Skin of body (tissue), 3 donors: ENCODE results near the gene G6PC1. TPM values are rescaled to one million over a fixed set of nuclear protein-coding genes. Genes with fewer than 3 reads are reported as not detected.

ENCODE experiments used
- DNase-seq: peaks from one replicate; lab custom pipeline; 2025; lab: John Stamatoyannopoulos, UW
- small RNA-seq: library from RNA; depleted of rRNA; stranded (forward); fragments of <200 nt; gene quantifications from one replicate; pipeline ENCODE3, GENCODE V24; 2014; ENCODE audit warnings: low replicate concordance
- total RNA-seq: library from RNA; depleted of rRNA; stranded (reverse); fragments of >200 nt; gene quantifications from one replicate; pipeline ENCODE4 v1.2.3, GENCODE V29; 2014

Gene G6PC1
- total RNA-seq, 1 donor from 2014 or later = not detected

DNA sequence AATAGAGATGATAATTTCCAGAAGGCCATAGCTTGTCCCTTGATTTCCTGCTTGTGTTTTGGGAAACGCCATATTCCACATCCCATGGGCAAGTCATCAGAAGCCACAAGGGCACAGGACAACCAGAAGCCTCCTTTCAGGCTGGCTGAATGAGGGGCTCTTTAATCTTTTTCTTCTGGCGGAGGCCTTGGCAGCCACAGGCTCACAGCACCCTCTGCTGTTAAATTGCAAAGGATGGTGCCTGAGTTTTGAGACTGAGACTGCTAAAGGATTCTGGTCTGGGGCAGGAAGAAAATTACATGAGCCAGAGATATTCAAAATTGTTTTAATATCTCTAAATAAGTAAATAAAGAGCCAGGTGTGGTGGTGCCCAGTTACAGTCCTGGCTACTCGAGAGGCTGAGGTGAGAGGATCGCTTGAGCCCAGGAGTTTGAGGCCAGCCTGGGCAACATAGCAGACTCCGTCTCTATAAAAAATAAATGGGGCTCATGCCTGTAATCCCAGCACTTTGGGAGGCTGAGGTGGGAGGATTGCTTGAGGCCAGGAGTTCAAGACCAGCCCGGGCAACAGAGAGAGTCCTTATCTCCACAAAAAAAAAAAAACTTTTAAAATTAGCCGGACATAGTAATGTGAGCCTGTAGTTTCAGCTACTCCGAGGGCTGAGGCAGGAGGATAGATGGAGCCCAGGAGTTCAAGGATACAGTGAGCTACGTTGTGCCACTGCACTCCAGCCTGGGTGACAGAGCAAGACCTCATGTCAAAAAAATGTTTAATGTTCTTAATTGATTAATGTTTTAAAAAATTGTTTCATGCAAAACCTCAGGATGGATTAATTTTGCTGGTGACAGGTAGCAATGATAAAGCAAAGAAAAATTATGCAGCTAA lies 37.4 kb downstream of the G6PC1 start:
- DNase-seq = peak; percentile 21

DNA sequence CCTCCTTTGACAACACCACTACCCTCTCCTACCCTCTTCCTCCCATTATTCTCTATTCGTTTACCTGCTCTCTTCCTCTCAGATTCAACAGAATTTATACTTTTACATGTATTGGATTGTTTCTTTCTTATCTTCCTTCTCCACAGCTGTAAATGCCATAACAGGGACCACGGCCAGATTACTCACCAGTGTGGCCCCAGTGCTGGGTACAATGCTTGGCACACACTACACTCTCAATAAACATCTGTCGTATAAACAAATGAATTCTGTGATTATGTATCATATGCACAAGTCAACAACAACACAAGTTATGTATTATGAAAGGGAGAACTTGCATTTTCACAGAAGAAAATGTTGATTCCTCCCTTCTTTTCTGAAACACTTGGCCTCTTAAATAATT lies 43.6 kb downstream of the G6PC1 start:
- DNase-seq = no peak

DNA sequence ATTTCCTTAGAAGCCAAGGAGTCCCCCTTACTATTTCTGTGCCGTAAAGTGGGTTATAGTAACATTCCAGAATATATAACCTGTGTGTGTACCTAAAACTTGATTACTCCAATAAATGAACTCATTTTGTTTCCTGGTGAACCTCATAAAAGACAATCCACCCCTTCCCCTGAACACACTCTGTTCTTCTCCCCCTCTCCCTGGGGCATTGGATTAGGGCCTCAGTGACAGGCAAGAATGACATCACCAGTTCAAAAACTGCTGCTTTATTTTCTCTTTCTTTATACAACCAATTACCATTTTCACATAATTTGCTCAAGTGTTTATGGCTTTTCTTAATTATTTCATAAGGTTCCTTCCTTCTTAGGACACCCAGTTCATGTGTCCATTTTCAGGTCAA lies 46.2 kb downstream of the G6PC1 start:
- no peak for DNase-seq

DNA sequence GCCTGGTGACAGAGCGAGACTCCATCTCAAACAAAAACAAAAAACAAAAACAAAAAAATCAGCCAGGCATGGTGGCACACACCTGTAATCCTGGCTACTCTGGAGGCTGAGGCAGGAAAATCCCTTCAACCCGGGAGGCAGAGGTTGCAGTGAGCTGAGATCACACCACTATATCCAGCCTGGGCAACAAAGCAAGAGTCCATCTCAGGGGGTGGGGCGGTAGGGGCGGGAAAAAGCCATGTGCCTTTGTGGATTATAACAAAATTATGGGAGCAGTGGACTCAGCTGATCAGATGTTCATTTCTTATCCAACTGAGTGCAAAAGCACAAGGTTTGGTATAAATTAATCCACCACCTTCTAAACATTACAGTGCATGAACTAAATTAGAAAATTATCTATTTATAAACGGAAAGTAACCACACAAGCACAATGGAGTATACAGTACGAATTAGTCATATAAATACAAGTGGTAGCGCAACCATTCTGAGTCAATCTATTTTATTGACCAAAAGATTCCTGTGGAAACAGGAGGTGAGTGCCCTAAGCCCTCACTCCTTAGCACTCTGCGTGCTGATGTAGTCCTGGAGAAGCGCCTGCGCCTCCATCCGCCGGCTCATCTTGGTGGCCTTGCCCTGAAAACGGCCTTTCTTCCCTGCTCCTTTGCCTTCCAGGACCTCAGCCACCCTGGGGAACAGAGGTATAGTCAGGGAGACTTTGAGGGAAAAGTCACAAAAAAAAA lies 49.6 kb downstream of the G6PC1 start:
- no peak for DNase-seq

Small RNAs within 50 kb of the gene (small RNA-seq; reads per million reads assigned to genes)
- gene RF00561 (not detected), gene RNU6-287P (not detected)

Other genes with a start within 250 kb of the G6PC1 start
- 9.2 TPM for gene TUBG2, start 241.5 kb upstream of the G6PC1 start, total RNA-seq
- gene PLEKHH3, start 223.8 kb upstream of the G6PC1 start, total RNA-seq = 19.1 TPM
- gene CCR10, start 219.0 kb upstream of the G6PC1 start, total RNA-seq = 0.79 TPM
- 8.3 TPM for gene CNTNAP1, start 218.3 kb upstream of the G6PC1 start, total RNA-seq
- gene EZH1, start 155.8 kb upstream of the G6PC1 start, total RNA-seq = 29.8 TPM
- gene RAMP2, start 139.6 kb upstream of the G6PC1 start, total RNA-seq = 16.4 TPM
- gene VPS25, start 127.3 kb upstream of the G6PC1 start, total RNA-seq = 33.3 TPM
- gene WNK4, start 120.2 kb upstream of the G6PC1 start, total RNA-seq = 0.59 TPM
- 41.6 TPM for gene COA3, start 102.1 kb upstream of the G6PC1 start, total RNA-seq
- gene CNTD1, start 101.9 kb upstream of the G6PC1 start, total RNA-seq = 0.20 TPM
- gene BECN1, start 76.5 kb upstream of the G6PC1 start, total RNA-seq = 68.6 TPM
- gene PSME3, start 67.4 kb upstream of the G6PC1 start, total RNA-seq = 33.9 TPM
- 0.79 TPM for gene AOC2, start 56.2 kb upstream of the G6PC1 start, total RNA-seq
- gene AOC3, start 49.6 kb upstream of the G6PC1 start, total RNA-seq = 38.1 TPM
- gene AARSD1, start 63.7 kb downstream of the G6PC1 start, total RNA-seq = 27.5 TPM
- 4.8 TPM for gene PTGES3L, start 79.3 kb downstream of the G6PC1 start, total RNA-seq
- 7.1 TPM for gene RUNDC1, start 79.8 kb downstream of the G6PC1 start, total RNA-seq
- gene RPL27, start 97.6 kb downstream of the G6PC1 start, total RNA-seq = 1,283 TPM
- gene IFI35, start 106.0 kb downstream of the G6PC1 start, total RNA-seq = 7.2 TPM
- gene VAT1, start 121.6 kb downstream of the G6PC1 start, total RNA-seq = 43.9 TPM
- gene RND2, start 124.4 kb downstream of the G6PC1 start, total RNA-seq = 0.79 TPM
- 21.5 TPM for gene BRCA1, start 224.6 kb downstream of the G6PC1 start, total RNA-seq